Mesothelial cell of epicardium (in vitro differentiated cells): ENCODE data around the gene U2AF2. TPM values are rescaled to one million over a fixed set of nuclear protein-coding genes. Genes with fewer than 3 reads are reported as not detected.
"Not testable (repeated sequence)": the region's sequence is repeated elsewhere in the genome, so short reads cannot be mapped to it uniquely, and the experiment has no call there.

ENCODE experiments used
- DNase-seq, 2 experiments: peaks; one replicate each; pipeline ENCODE4 v3.0.0; 2021; ENCODE audit warnings: low spot score in 2 of 2; ENCODE audit not compliant: unreplicated experiment in 2 of 2
- H3K27ac Mint-ChIP-seq: 2 replicates; pipeline ENCODE4 v1.8.0; 2021; ENCODE audit warnings: mixed read lengths
- H3K27me3 Mint-ChIP-seq: 2 replicates; pipeline ENCODE4 v1.8.0; 2021; ENCODE audit warnings: low read depth, mixed read lengths
- H3K36me3 Mint-ChIP-seq: 2 replicates; pipeline ENCODE4 v1.8.0; 2021; ENCODE audit warnings: mixed read lengths
- H3K4me1 Mint-ChIP-seq: 2 replicates; pipeline ENCODE4 v1.8.0; 2021; ENCODE audit warnings: mixed read lengths
- H3K4me3 Mint-ChIP-seq: 2 replicates; pipeline ENCODE4 v1.8.0; 2021; ENCODE audit warnings: mild to moderate bottlenecking, moderate library complexity, mixed read lengths
- H3K9me3 Mint-ChIP-seq: 2 replicates; pipeline ENCODE4 v1.8.0; 2021; ENCODE audit warnings: mixed read lengths
- total RNA-seq: library from RNA; stranded (reverse); gene quantifications from 3 replicates; pipeline ENCODE4 v1.2.1, GENCODE V29; 2021
- TF ChIP-seq, protein P1 (sequence below): fragments of 200-600 bp; sonication (generic); IDR thresholded peaks from one replicate; pipeline ENCODE4 v1.5.0; 2021; ENCODE audit warnings: antibody characterized with exemption; ENCODE audit not compliant: unreplicated experiment

The U2AF2 gene
- total RNA-seq, 1 donor from 2014 or later: 245 TPM

DNA sequence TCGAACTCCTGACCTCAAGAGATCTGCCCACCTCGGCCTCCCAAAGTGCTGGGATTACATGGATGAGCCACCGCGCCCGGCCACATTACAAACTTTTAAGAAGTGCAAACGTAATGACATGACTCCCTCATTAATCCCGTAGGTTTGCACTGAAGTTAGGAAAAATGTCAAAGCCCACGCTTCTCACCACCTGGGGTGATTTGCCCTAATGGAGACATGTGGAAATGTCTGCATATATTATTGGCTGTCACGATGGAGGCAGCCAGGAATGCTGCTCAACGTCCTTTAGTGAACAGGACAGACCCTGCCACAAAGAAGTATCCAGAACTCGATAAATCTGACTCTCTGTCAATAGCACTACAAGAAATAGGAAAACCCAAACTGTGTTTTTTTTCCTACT is 62.4 kb downstream of the U2AF2 start:
- H3K4me1 Mint-ChIP-seq: no peaks in the 10 kb centered on the region
- H3K36me3 Mint-ChIP-seq: peaks cover 6% of the 10 kb centered on the region
- H3K4me3 Mint-ChIP-seq: no peak overlapping the region
- H3K9me3 Mint-ChIP-seq: peaks cover 63% of the 10 kb centered on the region
- DNase-seq: no peak
- H3K27ac Mint-ChIP-seq: no peak overlapping the region
- TF ChIP-seq, protein P1, sequence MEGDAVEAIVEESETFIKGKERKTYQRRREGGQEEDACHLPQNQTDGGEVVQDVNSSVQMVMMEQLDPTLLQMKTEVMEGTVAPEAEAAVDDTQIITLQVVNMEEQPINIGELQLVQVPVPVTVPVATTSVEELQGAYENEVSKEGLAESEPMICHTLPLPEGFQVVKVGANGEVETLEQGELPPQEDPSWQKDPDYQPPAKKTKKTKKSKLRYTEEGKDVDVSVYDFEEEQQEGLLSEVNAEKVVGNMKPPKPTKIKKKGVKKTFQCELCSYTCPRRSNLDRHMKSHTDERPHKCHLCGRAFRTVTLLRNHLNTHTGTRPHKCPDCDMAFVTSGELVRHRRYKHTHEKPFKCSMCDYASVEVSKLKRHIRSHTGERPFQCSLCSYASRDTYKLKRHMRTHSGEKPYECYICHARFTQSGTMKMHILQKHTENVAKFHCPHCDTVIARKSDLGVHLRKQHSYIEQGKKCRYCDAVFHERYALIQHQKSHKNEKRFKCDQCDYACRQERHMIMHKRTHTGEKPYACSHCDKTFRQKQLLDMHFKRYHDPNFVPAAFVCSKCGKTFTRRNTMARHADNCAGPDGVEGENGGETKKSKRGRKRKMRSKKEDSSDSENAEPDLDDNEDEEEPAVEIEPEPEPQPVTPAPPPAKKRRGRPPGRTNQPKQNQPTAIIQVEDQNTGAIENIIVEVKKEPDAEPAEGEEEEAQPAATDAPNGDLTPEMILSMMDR: no peak
- H3K27me3 Mint-ChIP-seq: no peaks in the 10 kb centered on the region

DNA sequence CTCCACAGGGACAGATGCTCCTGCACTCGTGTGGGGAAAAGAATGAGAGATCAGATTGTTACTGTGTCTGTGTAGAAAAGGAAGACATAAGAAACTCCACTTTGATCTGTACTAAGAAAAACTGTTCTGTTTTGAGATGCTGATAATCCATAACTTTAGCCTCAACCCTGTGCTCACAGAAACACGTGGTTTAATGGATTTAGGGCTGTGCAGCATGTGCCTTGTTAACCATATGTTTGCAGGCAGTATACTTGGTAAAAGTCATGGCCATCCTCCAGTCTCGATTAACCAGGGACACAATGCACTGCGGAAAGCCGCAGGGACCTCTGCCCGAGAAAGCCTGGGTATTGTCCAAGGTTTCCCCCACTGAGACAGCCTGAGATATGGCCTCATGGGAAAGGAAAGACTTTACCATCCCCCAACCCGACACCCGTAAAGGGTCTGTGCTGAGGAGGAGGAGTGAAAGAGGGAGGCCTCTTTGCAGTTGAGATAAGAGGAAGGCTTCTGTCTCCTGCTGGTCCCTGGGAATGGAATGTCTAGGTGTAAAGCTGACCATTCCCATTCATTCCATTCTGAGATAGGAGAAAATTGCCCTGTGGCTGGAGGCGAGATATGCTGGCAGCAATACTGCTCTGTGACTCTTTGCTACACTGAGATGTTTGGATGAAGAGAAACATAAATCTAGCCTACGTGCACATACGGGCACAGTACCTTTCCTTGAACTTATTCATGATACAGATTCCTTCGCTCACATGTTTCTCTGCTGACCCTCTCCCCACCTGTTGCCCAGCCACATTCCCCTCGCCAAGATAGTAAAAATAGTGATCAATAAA is 63.3 kb downstream of the U2AF2 start:
- H3K4me3 Mint-ChIP-seq, H3K36me3 Mint-ChIP-seq, H3K27me3 Mint-ChIP-seq, H3K4me1 Mint-ChIP-seq, DNase-seq, H3K27ac Mint-ChIP-seq: not testable (repeated sequence)
- H3K9me3 Mint-ChIP-seq: peaks cover 64% of the 10 kb centered on the region

DNA sequence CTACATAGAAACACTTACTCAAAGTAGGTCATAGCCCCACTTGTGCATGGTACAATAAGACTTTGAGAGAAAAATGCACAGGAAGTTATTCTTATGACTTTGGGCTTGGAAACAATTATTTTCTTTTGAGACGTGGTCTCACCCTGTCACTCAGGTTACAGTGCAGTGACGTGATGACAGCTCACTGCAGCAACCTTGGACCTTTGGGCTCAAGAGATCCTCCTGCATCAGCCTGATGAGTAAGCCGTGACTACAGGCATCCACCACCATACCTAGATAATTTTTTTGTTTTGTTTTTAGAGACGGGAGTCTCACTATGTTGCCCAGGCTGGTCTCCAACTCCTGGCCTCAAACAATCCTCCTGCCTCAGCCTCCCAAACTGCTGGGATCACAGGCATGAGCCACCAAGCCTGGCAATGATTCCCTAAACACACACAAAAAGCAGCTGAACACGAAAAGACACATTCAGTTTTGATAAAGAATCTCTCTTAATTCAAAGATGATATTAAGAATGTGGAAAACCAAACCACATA is 65.4 kb downstream of the U2AF2 start:
- no peak overlapping the region for H3K27ac Mint-ChIP-seq
- H3K27me3 Mint-ChIP-seq: no peaks in the 10 kb centered on the region
- H3K4me1 Mint-ChIP-seq: no peaks in the 10 kb centered on the region
- TF ChIP-seq, protein P1: no peak
- no peak overlapping the region for H3K4me3 Mint-ChIP-seq
- peaks cover 68% of the 10 kb centered on the region for H3K9me3 Mint-ChIP-seq
- no peaks in the 10 kb centered on the region for H3K36me3 Mint-ChIP-seq
- DNase-seq: no peak

DNA sequence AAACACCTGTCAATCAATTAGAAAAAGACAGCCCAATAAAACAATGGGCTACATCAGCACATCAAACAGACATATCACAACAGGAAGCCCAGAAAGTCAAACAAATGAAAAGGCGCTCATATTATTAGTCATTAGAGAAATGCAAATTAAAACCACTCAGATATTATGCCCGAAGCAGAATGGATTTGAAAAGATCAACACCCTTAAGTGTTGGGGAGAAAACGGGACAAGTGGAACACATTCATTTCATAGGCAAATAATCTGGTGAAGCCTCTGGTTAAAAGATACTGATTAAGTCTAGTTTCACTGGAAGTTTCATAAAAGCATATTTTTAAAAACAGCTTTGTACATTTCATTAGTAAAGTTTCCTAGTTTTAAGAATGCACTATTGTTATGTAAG is 66.0 kb downstream of the U2AF2 start:
- no peak overlapping the region for H3K4me3 Mint-ChIP-seq
- no peaks in the 10 kb centered on the region for H3K4me1 Mint-ChIP-seq
- H3K27me3 Mint-ChIP-seq: no peaks in the 10 kb centered on the region
- TF ChIP-seq, protein P1: no peak
- H3K27ac Mint-ChIP-seq: no peak overlapping the region
- no peak for DNase-seq
- H3K9me3 Mint-ChIP-seq: peaks cover 70% of the 10 kb centered on the region
- no peaks in the 10 kb centered on the region for H3K36me3 Mint-ChIP-seq

DNA sequence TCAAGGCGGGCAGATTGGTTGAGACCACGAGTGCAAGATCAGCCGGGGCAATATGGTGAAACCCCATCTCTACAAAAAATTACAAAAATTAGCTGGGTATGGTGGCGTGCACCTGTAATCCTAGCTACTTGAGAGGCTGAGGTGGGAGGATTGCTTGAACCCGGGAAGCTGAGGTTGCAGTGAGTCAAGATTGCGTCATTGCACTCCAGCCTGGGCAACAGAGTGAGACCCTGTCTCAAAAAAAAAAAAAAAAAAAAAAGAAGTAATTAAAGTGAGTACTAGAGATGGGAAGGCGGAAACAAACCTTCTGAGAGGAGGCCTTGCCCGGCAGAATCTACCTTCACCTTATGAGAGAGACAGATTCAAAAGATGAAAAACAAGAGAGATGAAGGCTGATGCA is 68.7 kb downstream of the U2AF2 start:
- no peak overlapping the region for H3K27ac Mint-ChIP-seq
- DNase-seq: no peak
- TF ChIP-seq, protein P1: no peak
- no peaks in the 10 kb centered on the region for H3K4me1 Mint-ChIP-seq
- peaks cover 65% of the 10 kb centered on the region for H3K9me3 Mint-ChIP-seq
- no peaks in the 10 kb centered on the region for H3K36me3 Mint-ChIP-seq
- H3K27me3 Mint-ChIP-seq: no peaks in the 10 kb centered on the region
- no peak overlapping the region for H3K4me3 Mint-ChIP-seq

Other genes starting within 250 kb of the U2AF2 start
- gene UBE2S, start 247.2 kb upstream of the U2AF2 start, total RNA-seq: 65.3 to 77.0 TPM (median 73.2 TPM) in 3 replicates
- gene SHISA7, start 211.7 kb upstream of the U2AF2 start, total RNA-seq: 0.04 TPM in 1 of 3 replicates, not detected in the others
- gene ISOC2, start 193.4 kb upstream of the U2AF2 start, total RNA-seq: 35.0 to 39.2 TPM (median 38.6 TPM) in 3 replicates
- gene C19orf85, start 190.3 kb upstream of the U2AF2 start, total RNA-seq: not detected in 3 replicates
- gene ZNF628, start 178.4 kb upstream of the U2AF2 start, total RNA-seq: 19.0 to 23.1 TPM (median 22.0 TPM) in 3 replicates
- gene NAT14, start 169.8 kb upstream of the U2AF2 start, total RNA-seq: 52.6 to 54.4 TPM (median 53.1 TPM) in 3 replicates
- gene SSC5D, start 166.6 kb upstream of the U2AF2 start, total RNA-seq: 7.0 to 8.5 TPM (median 7.8 TPM) in 3 replicates
- 0.33 to 0.97 TPM (median 0.56 TPM) in 3 replicates for gene SBK2, start 117.9 kb upstream of the U2AF2 start, total RNA-seq
- gene SBK3, start 109.5 kb upstream of the U2AF2 start, total RNA-seq: 0.25 TPM in 1 of 3 replicates, not detected in the others
- gene ZNF579, start 74.2 kb upstream of the U2AF2 start, total RNA-seq: 35.0 to 35.2 TPM (median 35.1 TPM) in 3 replicates
- gene FIZ1, start 55.5 kb upstream of the U2AF2 start, total RNA-seq: 31.3 to 31.7 TPM (median 31.6 TPM) in 3 replicates
- gene ZNF524, start 54.7 kb upstream of the U2AF2 start, total RNA-seq: 5.3 to 7.4 TPM (median 5.7 TPM) in 3 replicates
- gene ZNF865, start 49.4 kb upstream of the U2AF2 start, total RNA-seq: 18.7 to 21.4 TPM (median 21.2 TPM) in 3 replicates
- gene ZNF784, start 30.5 kb upstream of the U2AF2 start, total RNA-seq: 12.8 to 13.7 TPM (median 12.9 TPM) in 3 replicates
- 49.6 to 53.9 TPM (median 50.9 TPM) in 3 replicates for gene ZNF580, start 14.0 kb upstream of the U2AF2 start, total RNA-seq
- gene ZNF581, start 11.4 kb upstream of the U2AF2 start, total RNA-seq: 42.6 to 47.0 TPM (median 46.9 TPM) in 3 replicates
- 20.8 to 24.0 TPM (median 23.6 TPM) in 3 replicates for gene CCDC106, start 6.8 kb upstream of the U2AF2 start, total RNA-seq
- 99.6 to 104 TPM (median 102 TPM) in 3 replicates for gene EPN1, start 20.2 kb downstream of the U2AF2 start, total RNA-seq
- gene NLRP9, start 83.4 kb downstream of the U2AF2 start, total RNA-seq: not detected in 3 replicates
- not detected in 3 replicates for gene RFPL4A, start 104.1 kb downstream of the U2AF2 start, total RNA-seq
- gene RFPL4AL1, start 114.1 kb downstream of the U2AF2 start, total RNA-seq: not detected in 3 replicates
- not detected in 3 replicates for gene NLRP11, start 177.0 kb downstream of the U2AF2 start, total RNA-seq
- not detected in 3 replicates for gene NLRP4, start 181.5 kb downstream of the U2AF2 start, total RNA-seq